ENCODE measurements around the gene INPP5B. TPM values are rescaled to one million over a fixed set of nuclear protein-coding genes. Genes with fewer than 3 reads are reported as not detected.
A peak's percentile ranks its signal among the peaks of the same experiment; 100 is the strongest.
"Not testable (repeated sequence)": the region's sequence is repeated elsewhere in the genome, so short reads cannot be mapped to it uniquely, and the experiment has no call there.

Gene INPP5B
- total and polyA plus RNA-seq, 7 donors: 5.1 to 34.1 (median 29.0) TPM

DNA sequence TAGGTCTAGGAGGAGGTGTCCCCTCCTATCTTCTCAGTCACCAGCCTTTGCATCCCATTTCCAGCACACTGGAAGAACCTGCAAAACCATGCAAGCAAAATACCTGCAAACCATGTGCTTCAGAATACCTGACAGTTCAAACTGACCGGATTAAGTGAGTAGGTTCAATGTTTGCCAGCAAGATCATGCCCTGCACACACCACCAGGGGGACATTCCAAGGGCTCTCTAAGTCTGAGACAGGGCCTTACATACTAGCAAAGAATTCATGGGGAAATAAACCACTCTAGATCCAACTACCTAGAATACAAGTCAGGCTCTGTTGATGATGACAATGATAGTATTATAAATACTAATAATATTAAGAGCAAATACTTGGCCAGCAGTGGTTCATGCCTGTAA, 27.6 kb downstream of the INPP5B start:
- DNase-seq: peak; percentile 22
- H3K36me3 ChIP-seq: peaks cover 0 to 16% (median 4%) of the 10 kb centered on the region in 4 donors
- intact Hi-C loops (cut with DNase I): no loop called here
- no peaks in the 10 kb centered on the region for H3K27me3 ChIP-seq
- TF ChIP-seq POLR2A (IDR thresholded peaks at IDR 0.05) (no peak), POLR2AphosphoS5 (IDR thresholded peaks at IDR 0.05) (no peak), EP300 (IDR thresholded peaks at IDR 0.05) (no peak)
- TF ChIP-seq, protein P1, sequence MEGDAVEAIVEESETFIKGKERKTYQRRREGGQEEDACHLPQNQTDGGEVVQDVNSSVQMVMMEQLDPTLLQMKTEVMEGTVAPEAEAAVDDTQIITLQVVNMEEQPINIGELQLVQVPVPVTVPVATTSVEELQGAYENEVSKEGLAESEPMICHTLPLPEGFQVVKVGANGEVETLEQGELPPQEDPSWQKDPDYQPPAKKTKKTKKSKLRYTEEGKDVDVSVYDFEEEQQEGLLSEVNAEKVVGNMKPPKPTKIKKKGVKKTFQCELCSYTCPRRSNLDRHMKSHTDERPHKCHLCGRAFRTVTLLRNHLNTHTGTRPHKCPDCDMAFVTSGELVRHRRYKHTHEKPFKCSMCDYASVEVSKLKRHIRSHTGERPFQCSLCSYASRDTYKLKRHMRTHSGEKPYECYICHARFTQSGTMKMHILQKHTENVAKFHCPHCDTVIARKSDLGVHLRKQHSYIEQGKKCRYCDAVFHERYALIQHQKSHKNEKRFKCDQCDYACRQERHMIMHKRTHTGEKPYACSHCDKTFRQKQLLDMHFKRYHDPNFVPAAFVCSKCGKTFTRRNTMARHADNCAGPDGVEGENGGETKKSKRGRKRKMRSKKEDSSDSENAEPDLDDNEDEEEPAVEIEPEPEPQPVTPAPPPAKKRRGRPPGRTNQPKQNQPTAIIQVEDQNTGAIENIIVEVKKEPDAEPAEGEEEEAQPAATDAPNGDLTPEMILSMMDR (IDR thresholded peaks at IDR 0.05): no peak
- no peak overlapping the region for H3K27ac ChIP-seq
- no peaks in the 10 kb centered on the region for H3K4me1 ChIP-seq
- H3K9me3 ChIP-seq: no peaks in the 10 kb centered on the region
- 52 to 74% methylated on average over 1 of the region's 1 CpG for WGBS, 2 donors
- H3K4me3 ChIP-seq: no peak overlapping the region

DNA sequence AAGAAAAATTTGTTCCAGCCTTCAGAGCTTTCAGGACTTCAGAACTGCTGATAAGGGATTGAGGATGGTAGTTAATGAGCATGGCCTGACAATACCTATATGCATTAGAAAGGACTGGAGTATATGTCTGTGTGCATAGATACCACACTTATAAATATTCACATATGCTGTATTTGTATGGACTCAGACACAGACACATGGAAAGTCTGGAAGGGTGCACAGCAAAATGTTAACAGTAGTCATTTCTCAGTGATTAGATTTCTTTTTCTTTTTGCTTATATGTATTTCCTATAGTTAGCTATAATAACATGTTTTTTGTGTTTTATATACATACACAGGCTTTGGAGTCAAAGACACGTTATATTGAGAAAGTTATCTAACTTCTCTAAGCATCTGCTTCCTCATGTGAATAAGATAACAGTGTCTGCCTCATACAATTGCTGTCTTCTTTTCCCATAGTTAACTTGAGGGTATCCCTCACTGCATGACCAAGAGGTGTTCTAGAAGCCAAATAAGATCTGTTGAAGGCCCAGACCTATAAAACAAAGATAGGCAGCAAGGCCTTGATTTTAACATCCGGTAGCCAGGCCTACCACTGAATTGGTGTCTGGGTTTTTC, 31.3 kb downstream of the INPP5B start:
- TF ChIP-seq POLR2AphosphoS5 (IDR thresholded peaks at IDR 0.05) (no peak), EP300 (IDR thresholded peaks at IDR 0.05) (no peak), POLR2A (IDR thresholded peaks at IDR 0.05) (no peak)
- TF ChIP-seq, protein P1 (IDR thresholded peaks at IDR 0.05): no peak
- Histone ChIP-seq H3K4me1 (no peaks in the 10 kb centered on the region), H3K9me3 (no peaks in the 10 kb centered on the region), H3K4me3 (no peak overlapping the region), H3K27me3 (no peaks in the 10 kb centered on the region), H3K36me3 (peaks cover 0 to 7% (median 0%) of the 10 kb centered on the region in 4 donors), H3K27ac (no peak overlapping the region)
- intact Hi-C loops (cut with DNase I): no loop called here
- WGBS, 2 donors: 83 to 91% methylated on average over 2 of the region's 2 CpGs
- DNase-seq: no peak

DNA sequence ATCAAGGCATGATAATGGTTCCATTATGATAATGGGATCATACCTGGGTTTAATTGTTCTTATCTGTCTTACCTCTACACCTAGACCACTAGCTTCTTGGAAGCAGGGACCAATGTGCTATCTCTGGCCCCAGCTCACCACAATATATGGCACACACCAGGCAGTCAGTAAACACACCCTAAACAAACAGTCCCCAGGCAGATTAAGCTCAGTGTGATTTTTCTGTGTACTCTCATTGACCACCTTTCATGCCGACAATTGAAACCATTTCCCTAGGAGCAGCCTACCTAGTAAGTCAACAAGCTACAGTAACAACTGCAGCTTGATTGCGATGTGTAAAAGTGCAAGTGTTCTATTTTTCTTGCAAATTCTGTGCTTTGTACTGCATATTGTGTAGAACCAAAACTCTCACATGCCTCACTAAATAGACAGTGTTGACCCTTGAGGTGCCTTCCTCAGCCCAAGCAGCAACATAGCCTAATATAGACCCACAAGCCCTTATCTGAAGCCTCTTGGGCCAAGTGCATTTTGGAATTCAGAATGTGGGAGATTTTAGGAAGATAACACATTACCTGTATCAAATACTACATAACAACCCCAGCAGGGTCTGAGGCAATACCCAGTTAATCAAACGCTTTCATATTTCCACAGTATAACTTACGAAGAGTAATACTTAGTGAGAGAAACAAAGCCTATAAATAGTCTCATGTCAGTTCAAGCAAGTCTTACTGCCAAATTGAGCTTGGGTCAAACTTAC, 32.0 kb downstream of the INPP5B start:
- intact Hi-C loops (cut with DNase I): no loop called here
- Histone ChIP-seq H3K27me3 (no peaks in the 10 kb centered on the region), H3K4me1 (no peaks in the 10 kb centered on the region), H3K9me3 (no peaks in the 10 kb centered on the region), H3K4me3 (no peak overlapping the region), H3K36me3 (peaks cover 0 to 7% (median 0%) of the 10 kb centered on the region in 4 donors), H3K27ac (no peak overlapping the region)
- TF ChIP-seq, protein P1 (IDR thresholded peaks at IDR 0.05): no peak
- no peak for TF ChIP-seq POLR2AphosphoS5 (IDR thresholded peaks at IDR 0.05)
- no peak for TF ChIP-seq EP300 (IDR thresholded peaks at IDR 0.05)
- no peak for TF ChIP-seq POLR2A (IDR thresholded peaks at IDR 0.05)
- 63 to 81% methylated on average over 4 of the region's 4 CpGs for WGBS, 2 donors
- no peak for DNase-seq

DNA sequence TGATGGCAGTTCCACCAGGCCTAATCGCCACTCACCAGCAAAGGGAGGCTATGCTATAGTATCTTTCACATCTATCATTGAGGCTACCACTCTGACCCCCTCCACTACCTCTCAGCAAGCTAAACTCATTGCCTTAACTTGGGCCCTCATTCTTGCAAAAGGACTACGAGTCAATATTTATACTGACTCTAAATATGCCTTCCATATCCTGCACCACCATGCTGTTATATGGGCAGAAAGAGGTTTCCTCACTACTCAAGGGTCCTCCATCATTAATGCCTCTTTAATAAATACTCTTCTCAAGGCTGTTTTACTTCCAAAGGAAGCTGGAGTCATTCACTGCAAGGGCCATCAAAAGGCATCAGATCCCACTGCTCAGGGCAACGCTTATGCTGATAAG, 35.4 kb downstream of the INPP5B start:
- H3K27me3 ChIP-seq; H3K4me1 ChIP-seq; H3K27ac ChIP-seq; DNase-seq; H3K9me3 ChIP-seq; intact Hi-C loops (cut with DNase I); H3K4me3 ChIP-seq; H3K36me3 ChIP-seq: not testable (repeated sequence)
- 96 to 97% methylated on average over 3 of the region's 3 CpGs for WGBS, 2 donors

DNA sequence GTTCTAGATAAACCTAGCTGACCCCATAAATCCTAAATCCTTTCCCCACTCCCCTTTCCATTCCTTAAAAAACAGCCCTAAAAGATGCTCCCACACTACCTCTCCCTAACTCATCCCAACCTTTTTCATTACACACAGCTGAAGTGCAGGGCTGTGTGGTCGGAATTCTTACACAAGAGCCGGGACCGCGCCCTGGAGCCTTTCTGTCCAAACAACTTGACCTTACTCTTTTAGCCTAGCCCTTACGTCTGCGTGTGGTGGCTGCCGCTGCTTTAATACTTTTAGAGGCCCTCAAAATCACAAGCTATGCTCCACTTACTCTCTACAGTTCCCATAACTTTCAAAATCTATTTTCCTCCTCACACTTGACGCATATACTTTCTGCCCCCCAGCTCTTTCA, 36.0 kb downstream of the INPP5B start:
- 74 to 85% methylated on average over 8 of the region's 8 CpGs for WGBS, 2 donors
- H3K27me3 ChIP-seq; DNase-seq; H3K4me3 ChIP-seq; H3K36me3 ChIP-seq; intact Hi-C loops (cut with DNase I); H3K4me1 ChIP-seq; H3K27ac ChIP-seq; H3K9me3 ChIP-seq: not testable (repeated sequence)

DNA sequence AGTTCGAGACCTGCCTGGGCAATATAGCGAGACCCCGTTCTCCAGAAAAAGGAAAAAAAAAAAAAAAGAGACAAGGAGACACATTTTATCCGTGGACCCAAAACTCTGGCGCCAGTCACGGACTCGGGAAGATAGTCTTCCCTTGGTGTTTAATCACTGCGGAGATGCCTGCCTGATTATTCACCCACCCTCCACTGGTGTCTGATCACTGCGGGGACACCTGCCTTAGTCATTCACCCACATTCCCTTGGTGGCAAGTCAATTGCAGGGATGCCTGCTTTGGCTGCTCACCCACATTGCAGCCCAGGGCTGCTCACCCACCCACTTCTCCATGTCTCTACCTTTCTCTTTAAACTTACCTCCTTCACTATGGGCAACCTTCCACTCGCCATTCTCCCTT, 38.3 kb downstream of the INPP5B start:
- H3K9me3 ChIP-seq; H3K4me3 ChIP-seq; H3K27ac ChIP-seq; H3K27me3 ChIP-seq; DNase-seq; H3K36me3 ChIP-seq; intact Hi-C loops (cut with DNase I); H3K4me1 ChIP-seq: not testable (repeated sequence)
- WGBS, 2 donors: 97% methylated on average over 10 of the region's 10 CpGs

DNA sequence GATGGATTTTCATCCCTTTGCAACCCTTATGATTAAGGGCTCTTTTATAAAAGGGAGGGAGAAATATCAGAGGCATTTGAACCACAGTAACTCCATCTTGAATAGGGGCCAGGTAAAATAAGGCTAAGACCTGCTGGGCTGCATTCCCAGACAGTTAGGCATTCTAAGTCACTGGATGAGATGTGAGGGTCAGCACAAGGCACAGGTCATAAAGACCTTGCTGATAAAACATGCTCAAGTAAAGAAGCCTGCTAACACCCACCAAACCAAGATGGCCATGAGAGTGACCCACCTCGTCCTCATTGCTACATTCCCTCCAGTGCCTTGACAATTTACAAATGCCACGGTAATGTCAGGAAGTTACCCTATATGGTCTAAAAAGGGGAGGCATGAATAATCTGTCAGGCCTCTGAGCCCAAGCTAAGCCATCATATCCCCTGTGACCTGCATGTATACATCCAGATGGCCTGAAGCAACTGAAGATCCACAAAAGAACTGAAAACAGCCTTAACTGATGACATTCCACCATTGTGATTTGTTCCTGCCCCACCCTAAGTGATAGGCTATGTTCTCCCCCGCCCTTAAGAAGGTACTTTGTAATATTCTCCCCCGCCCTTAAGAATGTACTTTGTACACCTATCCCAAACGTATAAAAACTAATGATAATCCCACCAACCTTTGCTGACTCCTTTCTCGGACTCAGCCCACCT, 39.3 kb downstream of the INPP5B start:
- intact Hi-C loops (cut with DNase I); H3K27me3 ChIP-seq; DNase-seq; H3K4me1 ChIP-seq; H3K36me3 ChIP-seq; H3K9me3 ChIP-seq; H3K27ac ChIP-seq; H3K4me3 ChIP-seq: not testable (repeated sequence)
- WGBS, 2 donors: 74 to 92% methylated on average over 6 of the region's 6 CpGs

DNA sequence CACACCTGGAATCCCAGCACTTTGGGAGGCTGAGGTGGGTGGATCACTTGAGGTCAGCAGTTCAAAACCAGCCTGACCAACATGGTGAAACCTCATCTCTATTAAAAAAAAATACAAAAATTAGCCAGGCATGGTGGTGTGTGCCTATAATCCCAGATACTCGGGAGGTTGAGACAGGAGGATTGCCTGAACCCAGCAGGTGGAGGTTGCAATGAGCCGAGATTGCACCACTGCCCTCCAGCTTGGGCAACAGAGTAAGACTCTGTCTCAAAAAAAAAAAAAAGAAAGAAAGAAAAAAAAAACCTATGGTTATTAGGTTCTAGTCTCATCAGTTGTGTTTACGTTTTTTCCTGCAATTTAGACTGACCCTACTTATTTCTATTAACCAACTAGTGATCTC, 40.3 kb downstream of the INPP5B start:
- WGBS, 2 donors: 96 to 98% methylated on average over 3 of the region's 3 CpGs
- not testable (repeated sequence) for H3K36me3 ChIP-seq, H3K27ac ChIP-seq

More for the DNA sequence above, 40.3 kb downstream of the INPP5B start:
- H3K4me1 ChIP-seq; H3K9me3 ChIP-seq; H3K27me3 ChIP-seq; H3K4me3 ChIP-seq; intact Hi-C loops (cut with DNase I); DNase-seq: not testable (repeated sequence)
